Stimulated activated CD4-positive, alpha-beta T cell treated with anti-CD3 and anti-CD28 coated beads, Interleukin-4, amount 100 ng/mL, for 48 hours (primary cell): ENCODE results near the gene CDC42EP1.
"Not testable (repeated sequence)": the region's sequence is repeated elsewhere in the genome, so short reads cannot be mapped to it uniquely, and the experiment has no call there.

ENCODE experiments used
- DNase-seq, 2 donors: peaks; one replicate each; pipeline ENCODE4 v3.0.0-alpha.2; 2020; ENCODE audit warnings: low read depth in 2 of 2

CDC42EP1 gene

GRCh38 chr22:37581504-37581903, 21.2 kb downstream of the CDC42EP1 start:
- no peak for DNase-seq

DNA sequence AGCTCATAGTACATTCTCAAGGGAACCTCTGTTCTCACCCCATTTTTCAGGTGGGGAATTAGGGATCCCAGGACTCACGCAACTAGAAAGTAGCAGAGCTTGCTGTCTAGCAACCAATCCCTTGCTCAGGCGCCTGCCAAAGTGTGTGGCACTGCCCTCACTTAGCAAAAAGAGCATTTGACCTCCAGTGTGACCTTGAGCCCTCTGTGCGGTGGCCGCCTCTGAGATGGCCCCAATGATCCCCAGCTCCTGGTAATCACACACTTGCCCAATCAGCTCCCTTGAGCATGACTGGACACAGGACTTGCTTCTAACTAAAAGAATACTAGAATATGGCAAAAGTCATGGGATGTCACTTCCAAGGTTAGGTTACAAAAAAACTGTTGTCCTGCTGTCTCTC, 22.2 kb downstream of the CDC42EP1 start:
- DNase-seq = no peak

- no peak for DNase-seq
Measured at GRCh38 chr22:37588546-37589215, 28.4 kb downstream of the CDC42EP1 start.

DNA sequence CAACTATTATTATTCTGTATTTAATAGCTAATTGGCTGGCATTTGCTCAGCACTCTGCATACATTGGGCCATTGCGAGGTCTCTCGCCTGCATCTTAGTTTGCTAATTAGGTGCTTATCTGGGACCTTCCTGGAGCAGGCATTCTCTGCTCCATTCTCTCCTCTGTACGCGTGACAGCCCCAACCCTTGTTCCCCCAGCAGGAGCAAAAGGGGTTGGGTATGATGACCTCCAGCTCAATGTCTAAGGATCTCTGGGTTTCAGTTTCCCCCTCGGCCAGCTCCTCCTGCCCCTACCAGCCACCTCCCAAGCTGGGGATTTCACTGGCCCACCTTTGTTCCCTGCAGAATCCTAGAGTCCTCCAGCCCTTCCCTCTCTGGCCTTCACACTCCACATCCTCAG, 29.4 kb downstream of the CDC42EP1 start:
- no peak for DNase-seq

GRCh38 chr22:37591081-37591480, 30.8 kb downstream of the CDC42EP1 start:
- not testable (repeated sequence) for DNase-seq

DNA sequence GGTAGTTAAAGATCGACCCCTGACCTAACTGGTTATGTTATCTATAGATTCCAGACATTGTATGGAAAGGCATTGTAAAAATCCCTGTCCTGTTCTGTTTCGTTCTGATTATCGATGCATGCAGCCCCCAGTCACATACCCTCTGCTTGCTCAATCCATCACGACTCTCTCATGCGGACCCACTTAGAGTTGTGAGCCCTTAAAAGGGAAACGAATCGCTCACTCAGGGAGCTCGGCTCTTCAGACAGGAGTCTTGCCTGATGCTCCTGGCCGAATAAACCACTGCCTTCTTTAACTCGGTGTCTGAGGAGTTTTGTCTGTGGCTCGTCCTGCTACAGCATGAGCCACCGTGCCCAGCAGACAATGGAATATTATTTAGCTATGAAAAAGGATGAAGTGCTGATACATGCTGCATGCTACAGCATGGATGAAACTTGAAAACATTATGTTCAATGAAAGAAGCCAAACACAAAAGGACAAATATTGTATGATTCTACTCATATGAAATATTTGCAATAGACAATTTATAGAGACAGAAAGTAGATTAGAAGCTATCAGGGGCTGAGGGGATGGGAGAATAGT, 31.6 kb downstream of the CDC42EP1 start:
- no peak for DNase-seq

- no peak for DNase-seq
Measured at GRCh38 chr22:37594237-37594636, 34.0 kb downstream of the CDC42EP1 start.

GRCh38 chr22:37599153-37599552, 38.9 kb downstream of the CDC42EP1 start:
- no peak for DNase-seq

- DNase-seq = no peak
Measured at GRCh38 chr22:37601203-37601539, 40.9 kb downstream of the CDC42EP1 start.

- DNase-seq = no peak
Measured at GRCh38 chr22:37601540-37602442, 41.5 kb downstream of the CDC42EP1 start.

GRCh38 chr22:37602546-37603277, 42.4 kb downstream of the CDC42EP1 start:
- DNase-seq = not testable (repeated sequence)

- DNase-seq = no peak
Measured at GRCh38 chr22:37604074-37604473, 43.8 kb downstream of the CDC42EP1 start.

DNA sequence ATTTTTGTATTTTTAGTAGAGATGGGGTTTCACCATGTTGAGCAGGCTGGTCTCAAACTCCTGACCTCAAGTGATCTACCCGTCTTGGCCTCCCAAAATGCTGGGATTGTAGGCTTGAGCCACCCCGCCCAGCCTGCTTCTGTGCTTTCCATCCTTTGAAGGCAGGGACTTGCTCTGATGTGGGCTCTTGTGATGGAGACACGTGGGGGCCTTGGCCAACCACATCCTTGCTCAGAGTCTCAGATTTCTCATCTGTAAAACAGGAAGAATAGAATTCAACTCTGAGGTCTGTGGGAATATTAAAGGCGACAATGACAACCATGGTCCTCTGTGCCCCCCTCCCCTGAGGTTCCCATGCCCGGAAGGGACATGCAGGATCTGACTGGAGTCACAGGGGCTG, 44.6 kb downstream of the CDC42EP1 start:
- DNase-seq = no peak

GRCh38 chr22:37607010-37607934, 47.0 kb downstream of the CDC42EP1 start:
- DNase-seq = peak; percentile 87 to 92

GRCh38 chr22:37607935-37608476, 47.7 kb downstream of the CDC42EP1 start:
- DNase-seq = no peak

GRCh38 chr22:37608477-37609239, 48.4 kb downstream of the CDC42EP1 start, which contains the start of gene GGA1:
Gene GGA1 (plus strand): TSS chr22:37608834. CDS start chr22:37608861, 27 bp downstream.
- peak; percentile 92 to 93 for DNase-seq

DNA sequence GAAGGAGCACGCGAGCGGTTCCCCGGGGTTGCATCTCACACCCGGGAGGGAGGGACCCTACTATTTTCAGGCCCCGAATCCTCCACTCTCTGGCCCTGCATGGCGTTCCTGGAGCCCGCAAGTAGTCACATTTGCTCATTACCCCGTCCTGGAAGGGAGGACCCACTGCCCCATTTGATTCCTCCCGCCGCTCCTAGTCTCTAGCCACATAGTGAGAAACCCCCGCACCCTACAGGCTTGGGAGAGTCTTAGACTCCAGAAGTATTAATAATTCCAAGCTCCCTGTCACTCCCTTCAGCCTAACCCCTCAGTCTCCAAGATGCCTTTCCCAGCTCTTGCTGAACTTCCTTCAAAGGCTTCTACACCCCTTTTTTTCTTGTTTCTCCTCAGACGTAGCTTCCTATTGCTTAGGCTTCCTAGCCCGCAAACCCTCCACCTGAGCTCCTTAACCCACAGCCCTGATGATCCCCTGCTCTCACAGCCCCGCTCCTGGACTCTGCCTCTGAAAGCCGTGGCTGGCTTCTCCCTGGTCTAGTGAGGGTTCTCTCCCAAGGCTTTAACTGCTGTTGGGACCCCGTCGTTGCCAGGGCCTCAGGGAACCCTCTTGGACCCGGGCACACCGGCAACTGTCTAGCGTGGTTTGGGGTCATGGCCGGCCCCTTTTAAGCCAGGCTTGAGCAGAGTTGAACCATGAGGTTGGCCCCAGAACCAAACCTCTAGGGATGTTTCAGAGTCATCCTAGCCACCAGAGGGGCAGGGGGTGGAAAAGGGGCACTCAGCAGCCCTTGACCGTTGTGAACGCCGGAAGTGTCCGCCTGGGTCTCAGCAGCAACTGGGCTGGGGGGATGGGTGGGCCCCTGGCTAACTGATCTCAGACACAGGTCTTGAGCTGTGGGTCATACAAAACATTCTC, 49.2 kb downstream of the CDC42EP1 start:
- DNase-seq = no peak

- not testable (repeated sequence) for DNase-seq
Measured at GRCh38 chr22:37610153-37610475, 49.8 kb downstream of the CDC42EP1 start.
